Measurements from ENCODE around the gene ELOB.

ELOB gene

GRCh38 chr16:2784358-2785100, 7.4 kb upstream of the ELOB start:
- H3K9me3 Mint-ChIP-seq, result no peaks in the 10 kb centered on the region
- H3K4me1 Mint-ChIP-seq (ENCODE audit: low read depth in 2 of 2), result peaks cover 6 to 12% of the 10 kb centered on the region in 2 donors
- H3K36me3 Mint-ChIP-seq (ENCODE audit: insufficient read depth), result no peaks in the 10 kb centered on the region
- peaks cover 2 to 4% of the 10 kb centered on the region in 2 donors for H3K27me3 Mint-ChIP-seq
- no peak for ATAC-seq (replicated peaks)
- H3K4me3 Mint-ChIP-seq, result peak overlapping the region; percentile 87
- no peak for DNase-seq
- peak overlapping the region in 1 of 2 donors; percentile 75 for H3K27ac Mint-ChIP-seq

GRCh38 chr16:2783581-2784357, 6.7 kb upstream of the ELOB start:
- DNase-seq, result no peak
- no peaks in the 10 kb centered on the region for H3K9me3 Mint-ChIP-seq
- H3K27ac Mint-ChIP-seq, result no peak overlapping the region
- H3K4me3 Mint-ChIP-seq, result peak overlapping the region; percentile 87
- H3K27me3 Mint-ChIP-seq, result no peaks in the 10 kb centered on the region
- H3K4me1 Mint-ChIP-seq (ENCODE audit: low read depth in 2 of 2), result peaks cover 6 to 16% of the 10 kb centered on the region in 2 donors
- H3K36me3 Mint-ChIP-seq (ENCODE audit: insufficient read depth), result no peaks in the 10 kb centered on the region
- ATAC-seq (replicated peaks), result no peak

GRCh38 chr16:2782583-2783351, 5.7 kb upstream of the ELOB start:
- DNase-seq (no peak), ATAC-seq (replicated peaks) (no peak)
- Mint-ChIP-seq H3K27ac (no peak overlapping the region), H3K9me3 (no peaks in the 10 kb centered on the region), H3K4me3 (no peak overlapping the region), H3K36me3 (ENCODE audit: insufficient read depth) (peaks cover 7% of the 10 kb centered on the region), H3K4me1 (ENCODE audit: low read depth in 2 of 2) (peaks cover 15 to 26% of the 10 kb centered on the region in 2 donors), H3K27me3 (no peaks in the 10 kb centered on the region)

- Mint-ChIP-seq H3K36me3 (ENCODE audit: insufficient read depth) (peaks cover 17% of the 10 kb centered on the region), H3K4me3 (peak overlapping the region in 1 of 2 donors; percentile 17), H3K27me3 (no peaks in the 10 kb centered on the region), H3K4me1 (ENCODE audit: low read depth in 2 of 2) (peaks cover 23 to 39% of the 10 kb centered on the region in 2 donors), H3K27ac (peak overlapping the region; percentile 88 to 97), H3K9me3 (no peaks in the 10 kb centered on the region)
- ATAC-seq (replicated peaks) (no peak), DNase-seq (no peak)
Observed at GRCh38 chr16:2779978-2780898, 3.2 kb upstream of the ELOB start.

- H3K36me3 Mint-ChIP-seq (ENCODE audit: insufficient read depth), result peaks cover 18% of the 10 kb centered on the region
- ATAC-seq (replicated peaks) (no peak), DNase-seq (no peak)
- H3K4me1 Mint-ChIP-seq (ENCODE audit: low read depth in 2 of 2), result peaks cover 20 to 38% of the 10 kb centered on the region in 2 donors
- H3K4me3 Mint-ChIP-seq, result no peak overlapping the region
- peak overlapping the region; percentile 88 to 97 for H3K27ac Mint-ChIP-seq
- H3K27me3 Mint-ChIP-seq, result no peaks in the 10 kb centered on the region
- H3K9me3 Mint-ChIP-seq, result no peaks in the 10 kb centered on the region
Observed at GRCh38 chr16:2779151-2779920, 2.3 kb upstream of the ELOB start.

GRCh38 chr16:2778630-2778958, 1.5 kb upstream of the ELOB start:
- Mint-ChIP-seq H3K9me3 (no peaks in the 10 kb centered on the region), H3K4me3 (peak overlapping the region; percentile 92 to 93), H3K4me1 (ENCODE audit: low read depth in 2 of 2) (peaks cover 20 to 36% of the 10 kb centered on the region in 2 donors), H3K36me3 (ENCODE audit: insufficient read depth) (peaks cover 22% of the 10 kb centered on the region), H3K27me3 (no peaks in the 10 kb centered on the region), H3K27ac (peak overlapping the region; percentile 97 to 98)
- no peak for DNase-seq
- no peak for ATAC-seq (replicated peaks)

GRCh38 chr16:2777903-2778629, 986 bp upstream of the ELOB start:
- no peaks in the 10 kb centered on the region for H3K27me3 Mint-ChIP-seq
- peak overlapping the region; percentile 97 to 98 for H3K27ac Mint-ChIP-seq
- H3K4me3 Mint-ChIP-seq, result peak overlapping the region; percentile 92 to 93
- H3K9me3 Mint-ChIP-seq, result no peaks in the 10 kb centered on the region
- peaks cover 20 to 36% of the 10 kb centered on the region in 2 donors for H3K4me1 Mint-ChIP-seq (ENCODE audit: low read depth in 2 of 2)
- H3K36me3 Mint-ChIP-seq (ENCODE audit: insufficient read depth), result peaks cover 22% of the 10 kb centered on the region
- peak; percentile 53 for ATAC-seq (replicated peaks)
- DNase-seq, result peak; percentile 46 to 48 (median 47)

- peaks cover 35% of the 10 kb centered on the region for H3K36me3 Mint-ChIP-seq (ENCODE audit: insufficient read depth)
Observed at GRCh38 chr16:2776500-2777139, 460 bp downstream of the ELOB start.

GRCh38 chr16:2775765-2776499, 1.1 kb downstream of the ELOB start:
- Mint-ChIP-seq H3K27ac (peak overlapping the region; percentile 97 to 98), H3K27me3 (no peaks in the 10 kb centered on the region), H3K4me1 (ENCODE audit: low read depth in 2 of 2) (peaks cover 28 to 47% of the 10 kb centered on the region in 2 donors), H3K9me3 (no peaks in the 10 kb centered on the region), H3K4me3 (peak overlapping the region; percentile 92 to 93), H3K36me3 (ENCODE audit: insufficient read depth) (peaks cover 42% of the 10 kb centered on the region)
- no peak for DNase-seq
- ATAC-seq (replicated peaks), result no peak

More at GRCh38 chr16:2776500-2777139, 460 bp downstream of the ELOB start:
- DNase-seq (peak in 2 of 3 experiments; percentile 28 to 40), ATAC-seq (replicated peaks) (peak; percentile 37)
- Mint-ChIP-seq H3K4me1 (ENCODE audit: low read depth in 2 of 2) (peaks cover 28 to 44% of the 10 kb centered on the region in 2 donors), H3K27me3 (no peaks in the 10 kb centered on the region), H3K9me3 (no peaks in the 10 kb centered on the region), H3K4me3 (peak overlapping the region; percentile 92 to 93), H3K27ac (peak overlapping the region; percentile 97 to 98)

GRCh38 chr16:2775131-2775716, 1.9 kb downstream of the ELOB start:
- Mint-ChIP-seq H3K36me3 (ENCODE audit: insufficient read depth) (peaks cover 49% of the 10 kb centered on the region), H3K27ac (peak overlapping the region in 1 of 2 donors; percentile 98), H3K27me3 (no peaks in the 10 kb centered on the region), H3K4me1 (ENCODE audit: low read depth in 2 of 2) (peaks cover 27 to 48% of the 10 kb centered on the region in 2 donors), H3K4me3 (peak overlapping the region; percentile 92 to 93), H3K9me3 (no peaks in the 10 kb centered on the region)
- DNase-seq (no peak), ATAC-seq (replicated peaks) (no peak)
